Measurements from ENCODE around the gene HEBP2.

HEBP2 gene

DNA sequence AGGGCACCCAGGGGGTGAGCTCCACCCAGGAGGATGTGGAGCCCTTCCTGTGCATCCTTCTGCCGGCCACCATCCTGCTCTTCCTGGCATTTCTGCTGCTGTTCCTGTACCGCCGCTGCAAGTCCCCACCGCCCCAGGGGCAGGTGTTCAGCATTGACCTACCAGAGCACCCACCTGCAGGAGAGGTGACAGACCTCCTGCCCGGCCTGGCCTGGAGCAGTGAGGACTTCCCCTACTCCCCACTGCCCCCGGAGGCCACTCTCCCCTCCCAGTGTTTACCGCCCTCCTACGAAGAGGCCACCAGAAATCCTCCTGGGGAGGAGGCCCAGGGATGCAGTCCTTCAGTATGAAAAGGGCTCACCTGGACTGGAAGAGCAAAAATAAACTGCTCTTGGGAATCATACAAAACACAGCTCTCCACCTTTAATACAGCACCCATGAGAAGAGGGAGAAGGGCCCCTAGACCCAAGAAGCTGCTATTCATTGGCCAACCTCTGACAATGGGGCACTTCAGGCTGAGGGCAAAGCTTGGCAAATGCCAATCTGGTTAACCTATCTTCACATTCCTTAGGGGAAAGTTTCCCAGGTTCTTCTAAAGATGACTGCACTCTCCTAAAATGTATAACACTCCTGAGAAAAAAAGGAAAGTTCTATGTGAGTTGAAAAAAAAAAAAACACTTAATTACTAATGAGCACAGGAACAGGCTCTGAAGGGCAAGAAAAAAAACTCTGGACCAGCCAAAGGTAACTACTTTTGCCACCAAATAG is 21.3 kb upstream of the HEBP2 start:
- H3K9me3 ChIP-seq (ENCODE audit: control insufficient read depth, low read length) = no peaks in the 10 kb centered on the region
- no peak overlapping the region for H4K91ac ChIP-seq (ENCODE audit: low read length)
- no peak overlapping the region for H2AK5ac ChIP-seq (ENCODE audit: low read length, severe bottlenecking)
- no peaks in the 10 kb centered on the region for H3K27me3 ChIP-seq (ENCODE audit: control insufficient read depth in 1 of 2, insufficient read depth in 1 of 2, low read length in 2 of 2)
- no peak overlapping the region for H2BK15ac ChIP-seq (ENCODE audit: low read depth, poor library complexity, severe bottlenecking)
- no peak for DNase-seq
- no peak overlapping the region for H2BK12ac ChIP-seq (ENCODE audit: low read length in 2 of 2)
- no peak overlapping the region for H3K27ac ChIP-seq (ENCODE audit: low read length, poor library complexity, severe bottlenecking)
- H3K79me1 ChIP-seq (replicated peaks; ENCODE audit: low read length, poor library complexity, severe bottlenecking) = no peaks in the 10 kb centered on the region
- H3K23ac ChIP-seq (ENCODE audit: low read length in 2 of 2) = no peak overlapping the region
- no peak overlapping the region for H2AFZ ChIP-seq (ENCODE audit: low read depth, low read length)
- H3K14ac ChIP-seq (ENCODE audit: low read length in 2 of 2) = no peak overlapping the region
- H4K8ac ChIP-seq (ENCODE audit: low read length) = no peak overlapping the region
- H3K4me3 ChIP-seq (ENCODE audit: insufficient read depth in 1 of 2, low read depth in 1 of 2, low read length in 2 of 2) = no peak overlapping the region
- H3K9ac ChIP-seq (ENCODE audit: low read length) = no peak overlapping the region
- no peak overlapping the region for H3K4me2 ChIP-seq (ENCODE audit: low read length, poor library complexity, severe bottlenecking)
- H2BK5ac ChIP-seq (ENCODE audit: low read depth, low read length, poor library complexity, severe bottlenecking) = no peak overlapping the region
- no peak overlapping the region for H3K4ac ChIP-seq (ENCODE audit: low read depth in 1 of 2, low read length in 2 of 2)
- H3K4me1 ChIP-seq (ENCODE audit: control insufficient read depth, insufficient read depth, low read depth, low read length) = peaks cover 2% of the 10 kb centered on the region
- 75% methylated on average over 8 of the region's 8 CpGs for WGBS
- H3K36me3 ChIP-seq (ENCODE audit: control insufficient read depth in 1 of 2, insufficient read depth in 2 of 2, low read depth in 1 of 2, low read length in 2 of 2) = no peaks in the 10 kb centered on the region
- H3K18ac ChIP-seq (ENCODE audit: low read depth in 1 of 2, low read length in 2 of 2) = no peak overlapping the region
- no peak overlapping the region for H2BK120ac ChIP-seq (ENCODE audit: low read depth, low read length)

GRCh38 chr6:138383776-138384175 is 20.2 kb upstream of the HEBP2 start:
- Histone ChIP-seq H3K36me3 (ENCODE audit: control insufficient read depth in 1 of 2, insufficient read depth in 2 of 2, low read depth in 1 of 2, low read length in 2 of 2) (no peaks in the 10 kb centered on the region), H3K4me3 (ENCODE audit: insufficient read depth in 1 of 2, low read depth in 1 of 2, low read length in 2 of 2) (no peak overlapping the region), H2AFZ (ENCODE audit: low read depth, low read length) (no peak overlapping the region), H4K8ac (ENCODE audit: low read length) (no peak overlapping the region), H3K4me2 (ENCODE audit: low read length, poor library complexity, severe bottlenecking) (no peak overlapping the region), H2BK120ac (ENCODE audit: low read depth, low read length) (no peak overlapping the region), H3K23ac (ENCODE audit: low read length in 2 of 2) (no peak overlapping the region), H3K4me1 (ENCODE audit: control insufficient read depth, insufficient read depth, low read depth, low read length) (peaks cover 2% of the 10 kb centered on the region), H2AK5ac (ENCODE audit: low read length, severe bottlenecking) (no peak overlapping the region), H2BK5ac (ENCODE audit: low read depth, low read length, poor library complexity, severe bottlenecking) (no peak overlapping the region), H2BK12ac (ENCODE audit: low read length in 2 of 2) (no peak overlapping the region), H3K9me3 (ENCODE audit: control insufficient read depth, low read length) (no peaks in the 10 kb centered on the region), H3K18ac (ENCODE audit: low read depth in 1 of 2, low read length in 2 of 2) (no peak overlapping the region), H3K9ac (ENCODE audit: low read length) (no peak overlapping the region), H3K4ac (ENCODE audit: low read depth in 1 of 2, low read length in 2 of 2) (no peak overlapping the region), H4K91ac (ENCODE audit: low read length) (no peak overlapping the region), H3K27ac (ENCODE audit: low read length, poor library complexity, severe bottlenecking) (no peak overlapping the region), H3K79me1 (replicated peaks; ENCODE audit: low read length, poor library complexity, severe bottlenecking) (no peaks in the 10 kb centered on the region), H3K14ac (ENCODE audit: low read length in 2 of 2) (no peak overlapping the region), H2BK15ac (ENCODE audit: low read depth, poor library complexity, severe bottlenecking) (no peak overlapping the region), H3K27me3 (ENCODE audit: control insufficient read depth in 1 of 2, insufficient read depth in 1 of 2, low read length in 2 of 2) (no peaks in the 10 kb centered on the region)
- 71% methylated on average over 2 of the region's 3 CpGs for WGBS
- DNase-seq = no peak

DNA sequence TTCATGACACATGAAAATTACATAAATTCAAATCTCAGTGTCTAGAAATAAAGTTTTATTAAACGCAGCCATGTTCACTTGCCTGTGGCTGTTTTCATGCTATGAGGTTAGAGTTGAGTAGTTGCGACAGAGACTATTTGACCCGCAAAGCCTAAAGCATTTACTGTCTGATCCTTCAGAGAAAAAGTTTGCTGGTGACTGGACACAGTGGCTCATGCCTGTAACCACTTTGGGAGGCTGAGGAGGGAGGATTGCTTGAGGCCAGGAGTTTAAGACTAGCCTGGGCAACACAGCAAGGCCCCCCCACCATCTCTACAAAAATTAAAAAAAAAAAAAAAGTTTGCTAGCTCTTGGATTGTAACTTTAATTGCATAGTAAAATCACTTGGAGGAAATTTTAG is 17.1 kb upstream of the HEBP2 start:
- Histone ChIP-seq H3K23ac (ENCODE audit: low read length in 2 of 2) (no peak overlapping the region), H3K9me3 (ENCODE audit: control insufficient read depth, low read length) (no peaks in the 10 kb centered on the region), H2AK5ac (ENCODE audit: low read length, severe bottlenecking) (no peak overlapping the region), H2BK15ac (ENCODE audit: low read depth, poor library complexity, severe bottlenecking) (no peak overlapping the region), H3K27me3 (ENCODE audit: control insufficient read depth in 1 of 2, insufficient read depth in 1 of 2, low read length in 2 of 2) (no peaks in the 10 kb centered on the region), H3K4me3 (ENCODE audit: insufficient read depth in 1 of 2, low read depth in 1 of 2, low read length in 2 of 2) (no peak overlapping the region), H3K9ac (ENCODE audit: low read length) (no peak overlapping the region), H3K36me3 (ENCODE audit: control insufficient read depth in 1 of 2, insufficient read depth in 2 of 2, low read depth in 1 of 2, low read length in 2 of 2) (no peaks in the 10 kb centered on the region), H3K79me1 (replicated peaks; ENCODE audit: low read length, poor library complexity, severe bottlenecking) (no peaks in the 10 kb centered on the region), H3K27ac (ENCODE audit: low read length, poor library complexity, severe bottlenecking) (no peak overlapping the region), H3K4ac (ENCODE audit: low read depth in 1 of 2, low read length in 2 of 2) (no peak overlapping the region), H3K14ac (ENCODE audit: low read length in 2 of 2) (no peak overlapping the region), H2BK120ac (ENCODE audit: low read depth, low read length) (no peak overlapping the region), H4K8ac (ENCODE audit: low read length) (no peak overlapping the region), H4K91ac (ENCODE audit: low read length) (no peak overlapping the region), H3K4me2 (ENCODE audit: low read length, poor library complexity, severe bottlenecking) (no peak overlapping the region), H2BK12ac (ENCODE audit: low read length in 2 of 2) (no peak overlapping the region), H3K4me1 (ENCODE audit: control insufficient read depth, insufficient read depth, low read depth, low read length) (peaks cover 2% of the 10 kb centered on the region), H2BK5ac (ENCODE audit: low read depth, low read length, poor library complexity, severe bottlenecking) (no peak overlapping the region), H2AFZ (ENCODE audit: low read depth, low read length) (no peak overlapping the region), H3K18ac (ENCODE audit: low read depth in 1 of 2, low read length in 2 of 2) (no peak overlapping the region)
- WGBS = 95% methylated on average over 3 of the region's 3 CpGs
- DNase-seq = no peak

GRCh38 chr6:138387577-138388368 is 16.2 kb upstream of the HEBP2 start:
- Histone ChIP-seq H2AK5ac (ENCODE audit: low read length, severe bottlenecking) (no peak overlapping the region), H3K4me3 (ENCODE audit: insufficient read depth in 1 of 2, low read depth in 1 of 2, low read length in 2 of 2) (no peak overlapping the region), H3K79me1 (replicated peaks; ENCODE audit: low read length, poor library complexity, severe bottlenecking) (no peaks in the 10 kb centered on the region), H2BK15ac (ENCODE audit: low read depth, poor library complexity, severe bottlenecking) (no peak overlapping the region), H2BK12ac (ENCODE audit: low read length in 2 of 2) (no peak overlapping the region), H3K4ac (ENCODE audit: low read depth in 1 of 2, low read length in 2 of 2) (no peak overlapping the region), H3K4me1 (ENCODE audit: control insufficient read depth, insufficient read depth, low read depth, low read length) (no peaks in the 10 kb centered on the region), H3K27me3 (ENCODE audit: control insufficient read depth in 1 of 2, insufficient read depth in 1 of 2, low read length in 2 of 2) (no peaks in the 10 kb centered on the region), H2BK120ac (ENCODE audit: low read depth, low read length) (no peak overlapping the region), H3K18ac (ENCODE audit: low read depth in 1 of 2, low read length in 2 of 2) (no peak overlapping the region), H3K4me2 (ENCODE audit: low read length, poor library complexity, severe bottlenecking) (no peak overlapping the region), H4K91ac (ENCODE audit: low read length) (no peak overlapping the region), H2BK5ac (ENCODE audit: low read depth, low read length, poor library complexity, severe bottlenecking) (no peak overlapping the region), H4K8ac (ENCODE audit: low read length) (no peak overlapping the region), H3K9ac (ENCODE audit: low read length) (no peak overlapping the region), H3K9me3 (ENCODE audit: control insufficient read depth, low read length) (no peaks in the 10 kb centered on the region), H2AFZ (ENCODE audit: low read depth, low read length) (no peak overlapping the region), H3K23ac (ENCODE audit: low read length in 2 of 2) (no peak overlapping the region), H3K14ac (ENCODE audit: low read length in 2 of 2) (no peak overlapping the region), H3K27ac (ENCODE audit: low read length, poor library complexity, severe bottlenecking) (no peak overlapping the region), H3K36me3 (ENCODE audit: control insufficient read depth in 1 of 2, insufficient read depth in 2 of 2, low read depth in 1 of 2, low read length in 2 of 2) (no peaks in the 10 kb centered on the region)
- 85% methylated on average over 5 of the region's 8 CpGs for WGBS
- no peak for DNase-seq

All from mesenchymal stem cell (in vitro differentiated cells and primary cell).